Measurements from ENCODE around the gene DMRT2. TPM values are rescaled to one million over a fixed set of nuclear protein-coding genes. Genes with fewer than 3 reads are reported as not detected.

Gene DMRT2
- total RNA-seq, 4 donors from 2014 or later = not detected

GRCh38 chr9:1094749-1095148 is 44.6 kb downstream of the DMRT2 start:
- Histone ChIP-seq H3K9me3 (no peaks in the 10 kb centered on the region), H3K4me3 (no peak overlapping the region), H3K36me3 (no peaks in the 10 kb centered on the region), H3K4me1 (no peaks in the 10 kb centered on the region), H3K27ac (no peak overlapping the region), H3K27me3 (no peaks in the 10 kb centered on the region)
- DNase-seq = no peak
- TF ChIP-seq POLR2A (IDR thresholded peaks at IDR 0.05) (no peak), CTCF (IDR thresholded peaks at IDR 0.05) (no peak)

- TF ChIP-seq POLR2A (IDR thresholded peaks at IDR 0.05) (no peak), CTCF (IDR thresholded peaks at IDR 0.05) (no peak)
- H3K36me3 ChIP-seq = no peaks in the 10 kb centered on the region
- DNase-seq = no peak
- no peaks in the 10 kb centered on the region for H3K4me1 ChIP-seq
- no peaks in the 10 kb centered on the region for H3K9me3 ChIP-seq
- no peak overlapping the region for H3K27ac ChIP-seq
- no peaks in the 10 kb centered on the region for H3K27me3 ChIP-seq
- H3K4me3 ChIP-seq = no peak overlapping the region
Measured at GRCh38 chr9:1096155-1096964, 46.2 kb downstream of the DMRT2 start.

- no peak overlapping the region for H3K27ac ChIP-seq
- no peak for DNase-seq
- no peak overlapping the region for H3K4me3 ChIP-seq
- no peaks in the 10 kb centered on the region for H3K27me3 ChIP-seq
- H3K9me3 ChIP-seq = no peaks in the 10 kb centered on the region
- no peak for TF ChIP-seq CTCF (IDR thresholded peaks at IDR 0.05)
- no peak for TF ChIP-seq POLR2A (IDR thresholded peaks at IDR 0.05)
- H3K4me1 ChIP-seq = no peaks in the 10 kb centered on the region
- no peaks in the 10 kb centered on the region for H3K36me3 ChIP-seq
Measured at GRCh38 chr9:1098551-1098950, 48.4 kb downstream of the DMRT2 start.

- TF ChIP-seq POLR2A (IDR thresholded peaks at IDR 0.05) = no peak
- no peak for TF ChIP-seq CTCF (IDR thresholded peaks at IDR 0.05)
- Histone ChIP-seq H3K36me3 (no peaks in the 10 kb centered on the region), H3K4me1 (no peaks in the 10 kb centered on the region), H3K27ac (no peak overlapping the region), H3K27me3 (no peaks in the 10 kb centered on the region), H3K9me3 (no peaks in the 10 kb centered on the region), H3K4me3 (no peak overlapping the region)
- no peak for DNase-seq
Measured at GRCh38 chr9:1100201-1100600, 50.0 kb downstream of the DMRT2 start.

- DNase-seq = peak in 1 of 3 donors; percentile 45
- Histone ChIP-seq H3K27me3 (no peaks in the 10 kb centered on the region), H3K9me3 (no peaks in the 10 kb centered on the region), H3K4me3 (no peak overlapping the region), H3K27ac (no peak overlapping the region), H3K4me1 (no peaks in the 10 kb centered on the region), H3K36me3 (no peaks in the 10 kb centered on the region)
- peak in 3 of 6 experiments; percentile 9 to 33 (median 31) for TF ChIP-seq CTCF (IDR thresholded peaks at IDR 0.05)
- no peak for TF ChIP-seq POLR2A (IDR thresholded peaks at IDR 0.05)
Measured at GRCh38 chr9:1100945-1101344, 50.8 kb downstream of the DMRT2 start.

All from Peyer's patch (tissue), 4 donors.